OCI-LY3 (cell line): ENCODE data around the gene DST.

ENCODE experiments used
- H2AFZ ChIP-seq: fragments of 200-600, 300-600 bp; shearing (Covaris generic); 2 replicates; pipeline ENCODE4 v1.6.0; 2014; ENCODE audit warnings: antibody characterized with exemption, low read depth, low read length
- H3K27ac ChIP-seq: fragments of 200-600, 300-600 bp; sonication (generic); 2 replicates; pipeline ENCODE4 v1.5.1; 2014; ENCODE audit warnings: mild to moderate bottlenecking, low read length, moderate library complexity, mixed read lengths
- H3K27me3 ChIP-seq: fragments of 200-600, 300-600 bp; sonication (generic); 2 replicates; pipeline ENCODE4 v1.6.1; 2014; ENCODE audit warnings: low read depth, low read length, mixed read lengths
- H3K36me3 ChIP-seq: fragments of 200-600, 300-600 bp; sonication (generic); replicated peaks from 2 replicates; pipeline ENCODE3; 2014; ENCODE audit warnings: low read depth, low read length, mixed read lengths
- H3K4me1 ChIP-seq: fragments of 300-600, 200-600 bp; sonication (generic); 2 replicates; pipeline ENCODE4 v1.6.1; 2014; ENCODE audit warnings: low read length, mixed read lengths
- H3K4me2 ChIP-seq: fragments of 200-600, 300-600 bp; sonication (generic); 2 replicates; pipeline ENCODE4 v1.6.1; 2014; ENCODE audit warnings: low read length, mixed read lengths
- H3K4me3 ChIP-seq: fragments of 300-600, 200-600 bp; sonication (generic); 2 replicates; pipeline ENCODE4 v1.5.1; 2014; ENCODE audit warnings: antibody characterized with exemption, mild to moderate bottlenecking, low read length, moderate library complexity
- H3K79me2 ChIP-seq: fragments of 300-600, 200-600 bp; shearing (Covaris generic); 2 replicates; pipeline ENCODE4 v1.6.1; 2014; ENCODE audit warnings: mild to moderate bottlenecking, low read length, mixed read lengths
- H3K9ac ChIP-seq: fragments of 300-600, 200-600 bp; shearing (Covaris generic); 2 replicates; pipeline ENCODE4 v1.6.0; 2014; ENCODE audit warnings: mild to moderate bottlenecking, low read length, moderate library complexity
- H3K9me3 ChIP-seq: fragments of 200-600, 300-600 bp; shearing (Covaris generic); 2 replicates; pipeline ENCODE4 v1.6.1; 2014; ENCODE audit warnings: low read length, mixed read lengths; ENCODE audit not compliant: insufficient read depth
- H4K20me1 ChIP-seq: fragments of 200-600, 300-600 bp; sonication (generic); 2 replicates; pipeline ENCODE4 v1.6.1; 2016; ENCODE audit warnings: low read length, mixed read lengths; ENCODE audit not compliant: insufficient read depth
- CTCF ChIP-seq: fragments of 200-600, 300-600 bp; sonication (generic); IDR thresholded peaks from 2 replicates; pipeline ENCODE4 v1.5.1; 2014; ENCODE audit warnings: antibody characterized with exemption, low read length, low read depth
- EZH2phosphoT487 ChIP-seq: fragments of 200-600 bp; shearing (Covaris generic); IDR thresholded peaks from 2 replicates; pipeline ENCODE4 v1.6.1; 2018; ENCODE audit warnings: antibody characterized with exemption, mixed run types, low read depth

Gene DST

GRCh38 chr6:56463443-56463842 is 179.2 kb downstream of the DST start:
- H3K4me2 ChIP-seq = no peak overlapping the region
- no peak overlapping the region for H3K27ac ChIP-seq
- TF ChIP-seq CTCF (no peak), EZH2phosphoT487 (no peak)
- H2AFZ ChIP-seq = no peak overlapping the region
- H3K36me3 ChIP-seq = no peaks in the 10 kb centered on the region
- no peaks in the 10 kb centered on the region for H4K20me1 ChIP-seq
- peaks cover under 1% of the 10 kb centered on the region; the same call in 1 of the 2 replicates for H3K4me1 ChIP-seq
- H3K79me2 ChIP-seq = no peaks in the 10 kb centered on the region
- no peaks in the 10 kb centered on the region for H3K9me3 ChIP-seq
- H3K4me3 ChIP-seq = no peak overlapping the region
- no peaks in the 10 kb centered on the region for H3K27me3 ChIP-seq
- H3K9ac ChIP-seq = no peak overlapping the region

GRCh38 chr6:56459030-56459805 is 183.5 kb downstream of the DST start:
- H3K27ac ChIP-seq = no peak overlapping the region
- H3K36me3 ChIP-seq = no peaks in the 10 kb centered on the region
- H3K27me3 ChIP-seq = no peaks in the 10 kb centered on the region
- no peak overlapping the region for H3K9ac ChIP-seq
- TF ChIP-seq EZH2phosphoT487 = no peak
- no peak for TF ChIP-seq CTCF
- H3K4me3 ChIP-seq = no peak overlapping the region
- H3K79me2 ChIP-seq = no peaks in the 10 kb centered on the region
- H3K4me2 ChIP-seq = no peak overlapping the region
- H2AFZ ChIP-seq = no peak overlapping the region
- no peaks in the 10 kb centered on the region for H3K9me3 ChIP-seq
- peaks cover 25% of the 10 kb centered on the region for H3K4me1 ChIP-seq
- H4K20me1 ChIP-seq = no peaks in the 10 kb centered on the region

- no peaks in the 10 kb centered on the region for H3K9me3 ChIP-seq
- no peak overlapping the region for H2AFZ ChIP-seq
- H3K27ac ChIP-seq = no peak overlapping the region
- H3K4me3 ChIP-seq = no peak overlapping the region
- no peaks in the 10 kb centered on the region for H3K79me2 ChIP-seq
- H3K9ac ChIP-seq = no peak overlapping the region
- H3K27me3 ChIP-seq = no peaks in the 10 kb centered on the region
- TF ChIP-seq CTCF (no peak), EZH2phosphoT487 (no peak)
- H4K20me1 ChIP-seq = no peaks in the 10 kb centered on the region
- H3K36me3 ChIP-seq = no peaks in the 10 kb centered on the region
- H3K4me1 ChIP-seq = peaks cover 25% of the 10 kb centered on the region
- no peak overlapping the region for H3K4me2 ChIP-seq
These were observed 184.3 kb downstream of the DST start for GRCh38 chr6:56458324-56458884.

- Histone ChIP-seq H3K27me3 (no peaks in the 10 kb centered on the region), H3K4me2 (peak overlapping the region; percentile 60), H3K79me2 (no peaks in the 10 kb centered on the region), H3K9ac (peak overlapping the region; percentile 16; the same call in 1 of the 2 replicates), H4K20me1 (no peaks in the 10 kb centered on the region), H3K9me3 (no peaks in the 10 kb centered on the region), H3K27ac (peak overlapping the region; percentile 52), H2AFZ (no peak overlapping the region), H3K4me3 (peak overlapping the region; percentile 1), H3K4me1 (peaks cover 25% of the 10 kb centered on the region), H3K36me3 (no peaks in the 10 kb centered on the region)
- TF ChIP-seq CTCF (no peak), EZH2phosphoT487 (no peak)
These were observed 185.9 kb downstream of the DST start for GRCh38 chr6:56456785-56457184.
